Dedifferentiated amniotic fluid mesenchymal stem cell (primary cell): ENCODE measurements around the gene CD33.
"Not testable (repeated sequence)": the region's sequence is repeated elsewhere in the genome, so short reads cannot be mapped to it uniquely, and the experiment has no call there.

Experiments used
- DNase-seq: peaks from one replicate; pipeline ENCODE4 v3.0.0-alpha.2; 2016; ENCODE audit errors: extremely low spot score

CD33 gene

GRCh38 chr19:51210191-51210784, 14.6 kb upstream of the CD33 start:
- DNase-seq, result no peak

- not testable (repeated sequence) for DNase-seq
These were observed 14.0 kb upstream of the CD33 start for GRCh38 chr19:51210874-51211361.

- DNase-seq, result no peak
These were observed 13.0 kb upstream of the CD33 start for GRCh38 chr19:51211833-51212232.

GRCh38 chr19:51219307-51219706, 5.6 kb upstream of the CD33 start:
- DNase-seq, result no peak

- DNase-seq, result no peak
These were observed 4.9 kb upstream of the CD33 start for GRCh38 chr19:51219971-51220370.

GRCh38 chr19:51220996-51221395, 3.9 kb upstream of the CD33 start:
- no peak for DNase-seq

GRCh38 chr19:51224163-51224641, 678 bp upstream of the CD33 start:
- no peak for DNase-seq

- DNase-seq, result no peak
These were observed 1.2 kb downstream of the CD33 start for GRCh38 chr19:51226067-51226466.

- DNase-seq, result no peak
These were observed 2.4 kb downstream of the CD33 start for GRCh38 chr19:51227326-51227725.

GRCh38 chr19:51227966-51228365, 3.1 kb downstream of the CD33 start:
- no peak for DNase-seq

- DNase-seq, result no peak
These were observed 16.0 kb downstream of the CD33 start for GRCh38 chr19:51240866-51241265.

GRCh38 chr19:51242881-51243630, 18.2 kb downstream of the CD33 start:
- DNase-seq, result no peak

- DNase-seq, result no peak
These were observed 21.3 kb downstream of the CD33 start for GRCh38 chr19:51246164-51246552.

- DNase-seq, result no peak
These were observed 23.2 kb downstream of the CD33 start for GRCh38 chr19:51247972-51248590.

GRCh38 chr19:51250786-51251467, 26.0 kb downstream of the CD33 start, which contains the start of gene SIGLECL1:
Gene SIGLECL1 (plus strand): TSS chr19:51251080. CDS start chr19:51264073, 12,993 bp downstream.
- no peak for DNase-seq

GRCh38 chr19:51251468-51251820, 26.6 kb downstream of the CD33 start:
- no peak for DNase-seq

GRCh38 chr19:51252306-51253079, 27.6 kb downstream of the CD33 start:
- DNase-seq, result no peak

GRCh38 chr19:51253088-51253806, 28.4 kb downstream of the CD33 start:
- DNase-seq, result no peak

GRCh38 chr19:51256155-51256625, 31.3 kb downstream of the CD33 start:
- no peak for DNase-seq

GRCh38 chr19:51257471-51257870, 32.6 kb downstream of the CD33 start:
- no peak for DNase-seq
